Stimulated activated CD8-positive, alpha-beta memory T cell treated with anti-CD3 and anti-CD28 coated beads, Interleukin-4, amount 100 ng/mL, for 48 hours (primary cell): Measurements from ENCODE around the gene TXNL4B.
A peak's percentile ranks its signal among the peaks of the same experiment; 100 is the strongest.
"Not testable (repeated sequence)": the region's sequence is repeated elsewhere in the genome, so short reads cannot be mapped to it uniquely, and the experiment has no call there.

ENCODE experiments used
- DNase-seq: peaks from one replicate; pipeline ENCODE4 v3.0.0-alpha.2; 2020

TXNL4B gene

DNA sequence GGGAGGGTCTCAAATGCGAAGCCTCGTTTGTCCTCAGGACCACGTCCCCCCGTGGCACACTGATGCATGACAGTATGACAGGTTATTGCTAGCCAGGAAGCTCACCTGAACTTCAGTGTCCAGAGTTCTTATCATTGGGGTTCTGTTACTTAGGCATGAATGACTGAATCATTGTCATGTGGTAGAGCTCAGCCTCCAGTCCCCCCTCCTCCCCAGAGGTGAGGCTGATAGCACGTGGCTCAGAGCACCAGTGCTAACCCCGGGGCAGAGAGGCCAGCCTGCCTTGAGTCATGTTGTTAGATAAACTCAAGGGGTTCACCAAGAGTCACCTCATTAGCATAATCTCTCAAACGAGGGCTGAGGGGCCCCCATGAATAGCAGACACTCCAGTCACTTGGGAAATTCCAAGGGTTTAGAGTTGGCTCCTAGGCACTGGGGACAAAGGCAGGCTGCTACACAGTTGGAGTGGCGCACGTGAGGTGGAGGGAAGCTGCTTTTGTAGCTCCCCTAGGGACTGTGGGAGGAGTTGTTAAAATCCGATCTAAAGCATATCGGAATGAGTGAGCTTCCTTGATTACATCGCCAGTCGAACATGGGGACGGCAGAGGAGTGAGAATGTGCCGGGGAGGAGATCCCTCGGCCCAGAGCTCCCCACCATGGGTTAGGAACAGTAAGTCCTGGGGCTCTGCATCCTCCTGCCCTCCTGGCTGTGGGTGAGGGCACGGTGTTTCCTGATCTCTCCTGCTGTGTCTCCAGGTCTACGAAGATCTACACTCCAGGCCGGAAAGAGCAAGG, 18.4 kb upstream of the TXNL4B start:
- peak; percentile 17 for DNase-seq

DNA sequence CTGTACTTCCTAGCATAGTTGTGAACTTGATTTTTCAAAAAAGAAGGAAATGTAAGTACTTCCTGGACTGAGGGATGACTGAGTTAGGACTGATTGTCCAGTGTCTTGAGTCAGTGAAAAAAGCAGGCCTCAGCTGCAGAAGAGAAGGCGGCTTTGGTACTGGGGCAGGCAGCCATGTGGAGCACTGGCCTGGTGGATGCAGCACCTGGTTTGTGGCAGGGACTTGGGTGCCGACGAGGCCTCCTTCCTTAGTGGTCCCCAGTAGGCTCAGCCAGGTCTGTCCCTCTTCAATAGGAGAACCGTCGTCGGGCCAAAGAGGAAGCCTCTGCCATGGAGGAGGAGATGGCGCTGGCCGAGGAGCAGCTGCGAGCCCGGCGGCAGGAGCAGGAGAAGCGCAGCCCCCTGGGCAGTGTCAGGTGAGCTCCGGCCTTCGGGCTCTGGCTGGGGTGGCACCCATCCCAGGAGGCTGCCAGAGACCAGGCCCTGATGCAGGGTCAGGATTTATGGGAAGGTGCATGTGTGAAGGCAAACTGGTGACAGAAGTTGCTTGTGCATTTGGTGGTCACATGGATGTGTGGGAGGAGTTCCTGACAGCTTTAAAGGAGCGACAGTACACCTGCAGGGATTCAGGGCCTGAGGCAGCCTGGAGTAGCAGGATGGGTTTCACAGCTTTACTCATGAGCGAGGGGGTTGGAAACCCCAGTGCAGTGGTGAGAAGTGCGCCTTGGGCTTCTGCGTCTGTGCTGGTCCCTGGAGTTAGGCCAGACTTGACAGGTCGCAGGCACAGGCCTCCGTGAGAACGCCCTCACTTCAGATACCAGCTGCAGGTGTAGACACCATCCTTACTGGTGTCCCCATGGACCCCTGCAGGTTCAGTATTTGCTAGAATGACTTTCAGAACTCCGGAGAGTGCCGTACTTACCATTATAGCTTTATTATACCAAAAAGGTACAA, 17.5 kb upstream of the TXNL4B start:
- peak; percentile 7 for DNase-seq

DNA sequence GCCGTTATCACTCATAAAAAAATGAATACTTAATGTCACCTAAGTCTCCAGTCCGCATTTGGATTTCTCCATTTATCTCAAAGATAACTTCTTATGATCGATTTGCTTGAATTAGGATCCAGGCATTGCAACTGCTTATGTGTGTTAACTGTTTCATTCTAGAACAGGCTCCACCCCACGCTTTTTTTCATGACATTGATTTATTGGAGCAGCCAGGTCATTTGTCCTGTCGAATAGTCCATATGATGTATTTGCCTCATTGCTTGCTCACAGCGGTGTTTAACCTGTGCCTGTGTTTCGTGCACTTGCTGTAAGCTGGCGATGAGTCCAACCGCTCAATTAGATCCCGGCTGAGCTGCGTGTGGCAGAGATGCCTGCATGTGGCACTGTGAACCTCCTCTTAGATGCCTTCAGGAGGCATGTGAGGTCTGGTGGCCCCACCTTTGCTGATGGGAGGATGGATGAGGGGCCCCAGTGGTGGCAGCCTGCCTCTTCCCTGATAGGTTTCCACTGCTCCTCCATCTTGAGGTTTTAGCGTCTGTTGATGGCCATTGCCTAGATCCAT, 16.6 kb upstream of the TXNL4B start:
- DNase-seq = peak; percentile 13

DNA sequence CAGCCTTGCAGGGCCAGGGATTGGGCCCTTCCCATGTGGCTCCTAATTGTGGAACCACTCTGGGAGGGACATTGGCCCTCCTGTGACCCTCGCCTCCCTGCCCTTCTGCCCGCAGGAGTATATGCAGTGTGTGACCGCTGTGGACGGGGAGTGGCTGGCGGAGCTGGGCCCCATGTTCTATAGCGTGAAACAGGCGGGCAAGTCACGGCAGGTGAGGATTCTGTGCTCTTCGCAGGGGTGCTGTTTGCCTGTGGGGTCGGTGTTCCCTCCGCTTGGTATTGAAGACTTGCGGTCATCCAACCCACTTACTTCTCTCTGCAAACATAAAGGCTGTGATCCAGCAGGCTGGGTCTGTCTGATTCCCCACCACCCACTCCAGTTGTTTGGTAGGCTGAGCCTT, 15.9 kb upstream of the TXNL4B start:
- no peak for DNase-seq

DNA sequence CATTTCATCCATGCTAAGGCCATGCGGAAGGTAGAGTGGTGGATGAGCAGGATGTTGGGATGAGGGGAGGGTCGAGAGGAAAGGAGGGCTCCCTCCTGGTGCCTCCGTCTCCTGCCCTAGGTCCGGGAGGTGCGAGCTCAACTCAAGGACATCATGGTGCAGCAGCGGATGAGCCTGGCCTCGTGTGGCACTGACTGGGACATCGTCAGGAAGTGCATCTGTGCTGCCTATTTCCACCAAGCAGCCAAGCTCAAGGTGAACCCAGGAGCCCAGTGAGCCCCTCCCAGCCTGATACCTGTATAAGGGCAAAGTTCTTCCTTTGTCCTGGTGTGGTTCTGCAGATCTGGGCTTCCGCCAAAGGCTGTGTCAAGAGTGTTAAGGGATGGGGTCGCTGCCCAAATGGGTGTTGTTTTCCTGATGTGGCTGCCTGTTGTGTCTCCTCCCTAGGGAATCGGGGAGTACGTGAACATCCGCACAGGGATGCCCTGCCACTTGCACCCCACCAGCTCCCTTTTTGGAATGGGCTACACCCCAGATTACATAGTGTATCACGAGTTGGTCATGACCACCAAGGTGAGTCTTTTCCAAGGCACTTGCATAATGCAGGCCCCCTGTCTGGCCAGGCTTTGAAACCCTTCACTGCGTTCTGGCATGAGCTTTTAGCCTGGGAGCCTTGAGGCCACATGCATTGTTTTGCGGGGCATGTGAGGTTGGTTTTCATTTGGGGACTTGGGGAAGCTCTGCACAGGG, 15.1 kb upstream of the TXNL4B start:
- peak; percentile 10 for DNase-seq

DNA sequence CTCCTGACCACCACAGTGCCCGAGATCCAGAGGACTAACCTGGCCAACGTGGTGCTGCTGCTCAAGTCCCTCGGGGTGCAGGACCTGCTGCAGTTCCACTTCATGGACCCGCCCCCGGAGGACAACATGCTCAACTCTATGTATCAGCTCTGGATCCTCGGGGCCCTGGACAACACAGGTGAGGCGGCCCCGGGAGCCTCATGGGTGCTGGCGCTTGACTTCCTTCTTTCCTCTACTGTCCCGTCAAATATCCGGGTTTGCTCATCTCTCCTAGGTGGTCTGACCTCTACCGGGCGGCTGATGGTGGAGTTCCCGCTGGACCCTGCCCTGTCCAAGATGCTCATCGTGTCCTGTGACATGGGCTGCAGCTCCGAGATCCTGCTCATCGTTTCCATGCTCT, 14.0 kb upstream of the TXNL4B start:
- DNase-seq = peak; percentile 16

DNA sequence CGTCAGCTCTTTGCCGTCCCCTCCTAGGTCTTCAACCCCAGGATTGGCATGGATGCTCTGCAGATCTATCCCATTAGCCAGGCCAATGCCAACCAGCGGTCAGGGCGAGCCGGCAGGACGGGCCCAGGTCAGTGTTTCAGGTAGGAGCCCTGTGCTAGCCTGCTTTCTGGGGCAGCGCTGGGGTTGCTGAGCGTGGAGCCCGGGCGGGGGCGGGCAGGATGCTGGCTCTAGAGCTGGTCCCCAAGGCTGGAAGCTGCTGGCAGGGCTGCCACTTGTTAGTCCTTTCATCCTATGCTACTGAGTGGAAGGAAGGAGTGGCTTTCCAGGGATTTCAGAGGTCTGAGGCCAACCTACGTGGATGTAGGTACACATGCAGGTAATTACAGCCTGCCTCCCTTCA, 12.6 kb upstream of the TXNL4B start:
- peak; percentile 7 for DNase-seq

DNA sequence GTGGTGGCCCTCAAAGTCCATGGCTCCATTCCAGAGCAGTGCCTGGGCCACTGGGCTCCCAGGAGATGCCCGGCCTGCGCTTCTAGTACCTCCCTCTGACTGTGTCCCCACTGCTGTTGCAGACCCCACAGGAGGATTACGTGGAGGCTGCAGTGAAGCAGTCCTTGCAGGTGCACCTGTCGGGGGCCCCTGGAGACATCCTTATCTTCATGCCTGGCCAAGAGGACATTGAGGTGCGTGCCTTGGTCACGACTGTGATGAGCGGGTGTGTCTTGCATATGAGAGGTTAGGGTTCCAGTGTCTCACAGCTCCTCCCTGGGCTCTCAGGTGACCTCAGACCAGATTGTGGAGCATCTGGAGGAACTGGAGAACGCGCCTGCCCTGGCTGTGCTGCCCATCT, 11.5 kb upstream of the TXNL4B start:
- DNase-seq = no peak

DNA sequence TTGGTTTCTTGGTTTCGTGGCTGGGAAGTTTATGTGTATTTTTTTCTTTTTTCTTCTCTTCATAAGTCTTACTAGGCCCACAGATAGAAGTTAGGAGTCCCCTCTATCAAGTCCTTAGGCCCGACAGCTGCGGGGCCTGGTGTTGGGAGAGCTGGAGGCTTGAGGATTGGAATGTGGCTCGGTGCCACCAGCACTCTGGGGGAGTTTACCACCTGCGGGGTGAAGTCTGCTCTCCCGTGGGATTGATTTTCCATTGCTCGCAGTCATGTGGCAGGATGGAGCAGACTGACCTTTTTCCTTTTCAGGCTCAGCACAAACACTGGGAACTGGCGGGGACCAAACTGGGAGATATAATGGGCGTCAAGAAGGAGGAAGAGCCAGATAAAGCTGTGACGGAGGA, 7.8 kb upstream of the TXNL4B start:
- DNase-seq = no peak

DNA sequence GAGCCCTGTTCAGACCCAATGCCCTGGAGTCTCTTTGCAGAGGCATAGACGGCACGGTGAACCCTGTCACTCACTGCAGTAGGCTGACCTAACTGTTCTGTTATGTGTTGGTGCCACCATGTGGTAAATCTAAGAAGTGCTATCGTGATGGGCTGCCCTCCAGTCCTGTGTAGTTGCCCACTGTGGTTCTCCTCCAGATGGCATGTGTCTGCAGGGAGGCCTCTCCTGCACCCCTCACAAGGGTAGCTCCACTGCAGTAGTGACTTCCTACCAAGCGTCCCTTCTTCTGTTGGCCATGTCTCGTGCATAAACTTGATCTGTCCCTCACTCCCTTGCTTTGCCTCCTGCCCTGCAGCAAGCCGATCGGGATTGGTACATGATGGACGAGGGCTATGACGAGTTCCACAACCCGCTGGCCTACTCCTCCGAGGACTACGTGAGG, 6.0 kb upstream of the TXNL4B start:
- DNase-seq = peak; percentile 54

DNA sequence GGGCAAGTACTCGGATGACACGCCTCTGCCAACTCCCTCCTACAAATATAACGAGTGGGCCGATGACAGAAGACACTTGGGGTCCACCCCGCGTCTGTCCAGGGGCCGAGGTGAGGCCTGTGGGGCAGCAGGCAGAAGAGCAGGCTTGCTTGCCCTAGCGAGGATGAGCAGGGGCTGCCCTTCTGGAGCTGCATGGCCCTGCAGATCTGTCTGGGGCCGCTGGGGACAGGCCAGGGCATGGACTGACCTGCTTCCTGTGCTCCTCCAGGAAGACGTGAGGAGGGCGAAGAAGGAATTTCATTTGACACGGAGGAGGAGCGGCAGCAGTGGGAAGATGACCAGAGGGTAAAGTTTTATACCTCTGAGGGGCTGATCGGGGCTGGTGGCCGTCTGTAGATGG, 5.5 kb upstream of the TXNL4B start:
- no peak for DNase-seq

DNA sequence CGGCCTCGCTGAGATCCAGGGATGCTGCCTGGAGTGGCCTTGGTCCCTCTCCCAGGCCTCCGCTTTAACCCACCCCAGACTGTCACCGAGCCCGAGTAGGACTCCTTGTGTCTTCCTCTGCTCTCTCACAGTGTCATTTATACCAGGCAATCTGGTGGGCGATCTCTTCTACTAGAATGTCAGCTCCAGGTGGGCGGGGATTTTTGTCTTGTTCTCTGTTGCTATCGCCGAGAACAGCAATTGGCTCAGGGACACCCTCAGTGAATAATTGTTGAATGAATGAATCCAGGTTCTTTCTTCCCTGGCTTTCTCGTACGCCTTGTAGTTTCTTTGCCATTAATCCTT, 818 bp upstream of the TXNL4B start:
- peak; percentile 60 for DNase-seq

DNA sequence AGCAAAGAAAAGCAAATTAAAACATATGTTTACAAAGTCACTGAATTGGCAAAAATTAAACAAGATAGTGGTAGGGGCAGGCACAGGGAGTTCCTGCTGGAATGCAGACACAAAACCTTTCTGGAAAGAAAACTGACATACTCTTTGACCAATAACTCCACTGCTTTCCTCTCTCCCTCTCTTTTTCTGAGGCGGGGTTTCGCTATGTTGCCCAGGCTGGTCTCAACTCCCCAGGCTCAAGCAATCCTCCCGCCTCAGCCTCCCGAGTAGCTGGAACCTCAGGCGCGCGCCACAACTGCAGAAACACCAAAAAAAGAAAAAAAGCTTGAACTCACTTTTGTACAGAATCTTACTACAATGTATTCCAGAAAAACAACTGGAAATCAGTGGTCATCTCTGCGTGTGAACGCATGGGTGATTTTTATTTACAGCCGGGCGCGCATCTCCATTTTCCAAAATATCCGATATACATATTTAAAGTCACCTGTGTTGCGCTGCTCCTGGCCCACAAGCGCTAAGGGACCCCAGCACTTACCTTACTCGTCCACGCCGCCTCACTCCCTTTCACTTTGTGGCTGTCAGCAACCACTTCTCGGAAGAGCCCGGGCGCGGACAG, 480 bp downstream of the TXNL4B start:
- peak; percentile 28 for DNase-seq

DNA sequence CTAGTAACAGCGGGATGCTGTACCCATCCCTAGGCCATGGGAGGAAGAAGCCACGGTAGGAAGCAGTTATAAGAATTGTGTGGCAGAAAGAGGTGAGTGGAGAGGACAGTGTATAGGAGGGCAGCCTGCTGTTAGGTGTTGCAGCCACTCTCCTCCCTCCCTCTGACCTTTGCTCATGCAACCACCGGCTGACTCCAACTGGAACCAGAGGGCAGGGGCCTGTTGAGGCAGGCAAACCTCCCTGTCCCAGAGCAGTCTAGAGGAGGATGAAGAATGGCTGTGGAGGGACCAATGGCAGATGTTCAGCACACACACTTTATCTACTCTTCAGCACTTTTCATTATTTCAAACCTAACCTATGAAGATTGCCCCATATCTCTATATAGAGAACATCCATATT, 2.2 kb downstream of the TXNL4B start:
- no peak for DNase-seq

DNA sequence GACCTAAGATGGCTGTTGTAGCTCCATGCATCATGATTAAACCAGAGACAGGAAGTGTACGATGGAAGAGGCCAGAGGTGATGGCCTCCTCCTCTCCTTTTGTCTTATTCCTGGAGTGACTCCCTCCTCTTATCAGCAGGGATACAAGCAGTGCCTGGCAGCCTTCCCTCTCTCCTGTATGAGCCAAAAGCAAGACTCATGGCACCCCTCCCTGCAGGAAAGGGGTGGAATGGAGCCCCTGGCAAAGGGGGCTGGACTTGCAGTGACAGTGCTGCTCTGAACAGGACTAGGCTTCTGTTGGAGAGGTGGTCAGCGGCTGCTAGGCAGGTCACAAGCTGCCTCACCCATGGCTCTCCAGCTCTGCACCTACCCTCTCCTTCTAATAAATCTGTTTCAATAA, 8.4 kb downstream of the TXNL4B start:
- DNase-seq = no peak

DNA sequence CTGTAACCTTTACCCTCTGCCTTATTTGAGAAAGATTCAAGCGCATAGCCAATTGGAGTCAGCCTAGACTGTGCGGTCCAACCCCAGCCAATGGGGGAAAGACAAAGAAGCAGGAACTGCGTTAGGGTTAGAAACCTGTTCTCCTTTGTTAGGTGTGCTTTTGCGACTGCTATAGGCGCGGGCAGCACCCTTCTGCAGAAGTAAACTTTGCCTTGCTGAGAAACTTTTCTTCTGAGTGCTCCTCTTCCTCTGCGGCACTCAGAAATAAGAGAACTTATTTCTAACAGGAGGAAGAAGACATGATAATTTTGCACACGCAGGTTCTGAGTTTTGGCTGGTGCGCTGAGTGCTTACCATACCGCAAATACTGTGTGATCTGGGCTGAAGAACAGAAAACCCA, 9.0 kb downstream of the TXNL4B start:
- DNase-seq = no peak

DNA sequence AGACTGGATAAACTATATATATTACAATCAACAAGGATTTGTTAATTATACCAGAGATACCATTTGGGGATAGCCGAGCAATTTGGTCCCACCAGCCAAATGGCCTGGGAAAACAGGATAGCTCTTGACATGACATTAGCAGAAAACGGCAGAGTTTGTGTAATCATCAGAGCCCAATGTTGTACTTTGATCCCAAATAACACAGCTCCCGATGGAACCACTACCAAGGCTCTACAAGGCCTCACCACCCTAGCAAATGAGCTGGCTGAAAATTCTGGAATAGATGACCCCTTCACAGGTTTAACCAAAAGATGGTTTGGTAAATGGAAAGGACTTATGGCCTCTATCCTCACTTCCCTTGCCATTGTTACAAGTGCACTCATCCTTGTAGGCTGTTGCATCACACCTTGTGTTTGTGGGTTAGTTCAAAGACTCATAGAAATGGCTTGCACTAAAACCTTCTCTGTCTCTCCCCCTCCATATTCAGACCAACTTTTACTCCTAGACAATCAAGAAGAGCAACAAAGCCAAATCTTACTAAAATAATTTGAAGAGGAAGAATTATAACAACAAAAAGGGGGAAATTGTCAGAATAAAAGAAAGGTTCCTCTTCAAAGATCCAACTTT, 9.5 kb downstream of the TXNL4B start:
- no peak for DNase-seq

DNA sequence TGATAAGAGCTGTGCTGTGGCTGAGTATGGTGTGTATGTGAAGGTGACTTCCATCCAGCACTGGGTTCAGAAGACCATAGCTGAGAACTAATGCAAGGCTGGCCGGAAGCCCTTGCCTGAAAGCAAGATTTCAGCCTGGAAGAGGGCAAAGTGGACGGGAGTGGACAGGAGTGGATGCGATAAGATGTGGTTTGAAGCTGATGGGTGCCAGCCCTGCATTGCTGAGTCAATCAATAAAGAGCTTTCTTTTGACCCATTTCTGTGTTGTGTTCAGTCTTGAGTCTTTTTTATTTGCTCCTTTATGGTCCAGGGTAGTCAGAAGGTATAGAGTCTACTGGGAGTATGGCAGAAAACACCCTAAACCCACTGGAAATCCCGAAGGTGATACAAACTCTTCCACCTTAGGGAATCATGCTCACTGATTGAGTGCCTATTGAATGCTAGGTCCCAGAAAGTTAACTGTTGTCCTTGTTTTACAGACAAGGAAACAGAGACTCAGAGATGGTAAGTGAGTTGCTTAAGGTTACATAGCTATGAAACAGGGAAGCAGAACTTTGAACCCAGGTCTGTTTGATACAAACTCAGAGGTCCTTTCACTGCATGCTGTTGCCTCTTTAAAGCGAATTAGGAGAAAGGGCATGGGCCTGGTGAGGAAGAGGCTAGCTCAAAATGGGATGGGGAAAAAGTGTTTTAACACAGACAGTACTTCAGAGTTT, 16.3 kb downstream of the TXNL4B start:
- DNase-seq = not testable (repeated sequence)

DNA sequence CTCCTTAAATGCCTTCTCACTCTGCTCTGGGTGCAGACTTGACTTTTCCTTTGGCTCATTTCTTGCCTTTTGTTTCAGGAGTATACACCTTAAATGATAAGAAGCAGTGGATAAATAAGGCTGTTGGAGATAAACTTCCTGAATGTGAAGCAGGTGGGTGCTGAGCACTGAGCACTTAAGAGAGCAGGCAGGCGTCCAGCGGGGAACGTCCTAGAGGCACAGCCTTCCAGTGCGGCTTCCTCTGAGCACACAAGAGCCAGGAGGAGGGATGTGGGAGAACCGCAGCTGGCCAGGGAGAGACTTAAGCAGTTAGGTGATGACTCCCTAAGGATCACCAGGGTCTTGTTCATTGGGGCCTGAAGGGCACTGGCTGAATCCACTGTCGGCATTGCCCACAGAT, 18.4 kb downstream of the TXNL4B start:
- DNase-seq = not testable (repeated sequence)

DNA sequence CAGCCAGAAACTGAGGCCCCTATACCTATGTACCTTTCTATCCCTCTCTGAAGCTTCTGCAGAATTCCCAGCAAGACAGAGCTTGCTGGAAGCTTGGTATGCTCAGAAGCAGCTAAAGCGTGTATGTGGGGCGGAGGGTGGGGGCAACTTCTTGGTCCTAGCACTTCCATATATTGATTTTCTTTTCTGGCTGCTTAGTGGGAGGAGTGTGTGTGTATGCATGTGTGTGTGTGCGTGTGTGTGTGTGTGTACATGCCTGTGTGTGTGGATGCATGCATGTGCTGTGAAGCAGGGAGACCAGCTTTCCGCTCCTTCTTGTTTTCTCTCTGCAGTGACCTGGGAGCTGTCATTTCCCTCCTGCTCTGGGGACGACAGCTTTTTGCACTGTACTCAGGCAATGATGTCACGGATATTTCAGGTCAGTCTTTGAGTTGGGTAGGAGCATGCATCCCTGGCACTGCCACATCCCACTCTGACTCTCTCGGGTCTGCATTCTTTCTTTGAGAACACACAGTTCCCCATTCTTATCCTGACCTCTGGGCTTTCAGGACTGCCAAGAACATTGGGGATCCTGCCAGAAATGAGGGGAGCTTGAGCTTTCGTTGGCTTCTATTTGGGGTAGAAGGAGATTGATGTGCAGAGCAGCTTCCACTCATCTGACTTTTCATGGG, 19.7 kb downstream of the TXNL4B start:
- no peak for DNase-seq
